RCC 7860 (cell line): ENCODE results near the gene PPARA.
"Not testable (repeated sequence)": the region's sequence is repeated elsewhere in the genome, so short reads cannot be mapped to it uniquely, and the experiment has no call there.

Source experiments
- DNase-seq: peaks from one replicate; pipeline ENCODE4 v3.0.0-alpha.2; 2015; ENCODE audit warnings: low spot score
- FAIRE-seq: peaks from 2 replicates; lab custom pipeline; 2012; peaks lifted over from hg19 to GRCh38; lab: Jason Lieb, UNC

Gene PPARA

DNA sequence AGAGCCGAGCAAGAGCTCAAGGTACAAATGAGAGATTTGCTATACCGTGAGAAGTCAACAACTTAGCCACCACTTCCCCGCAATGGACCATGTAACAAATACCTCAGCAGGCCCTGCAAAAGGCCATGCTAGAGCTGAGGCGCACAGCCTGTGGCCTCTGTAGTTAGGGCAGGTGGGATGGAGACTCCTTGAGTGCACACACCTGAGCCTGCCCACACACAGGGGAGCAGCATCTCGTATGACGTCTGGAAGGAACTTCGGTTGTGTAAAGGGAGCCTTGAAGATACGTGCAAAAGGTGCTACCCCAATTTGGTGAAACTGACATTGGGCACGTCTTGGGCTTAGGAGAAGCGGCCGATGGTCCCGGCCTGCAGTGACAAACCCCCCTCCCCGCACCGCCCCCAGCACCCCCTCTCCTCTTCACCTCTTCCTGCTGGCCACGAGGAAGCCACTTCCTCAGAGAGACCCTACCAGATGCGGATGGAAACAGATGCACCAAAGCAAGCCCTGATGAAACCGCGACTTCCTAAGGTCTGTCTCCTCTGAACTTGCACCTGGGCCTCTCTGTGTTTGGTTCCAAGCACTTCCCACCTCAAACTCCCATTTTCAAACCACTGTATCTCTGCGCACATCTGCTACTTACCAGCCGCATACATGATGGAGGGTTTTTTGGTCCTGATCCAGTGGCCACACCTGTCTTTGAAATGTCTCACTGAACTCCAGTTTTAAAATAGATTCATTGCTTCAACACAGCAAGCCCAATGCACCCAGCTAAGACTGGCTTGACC, 89.1 kb downstream of the PPARA start:
- DNase-seq (no peak), FAIRE-seq (no peak)

DNA sequence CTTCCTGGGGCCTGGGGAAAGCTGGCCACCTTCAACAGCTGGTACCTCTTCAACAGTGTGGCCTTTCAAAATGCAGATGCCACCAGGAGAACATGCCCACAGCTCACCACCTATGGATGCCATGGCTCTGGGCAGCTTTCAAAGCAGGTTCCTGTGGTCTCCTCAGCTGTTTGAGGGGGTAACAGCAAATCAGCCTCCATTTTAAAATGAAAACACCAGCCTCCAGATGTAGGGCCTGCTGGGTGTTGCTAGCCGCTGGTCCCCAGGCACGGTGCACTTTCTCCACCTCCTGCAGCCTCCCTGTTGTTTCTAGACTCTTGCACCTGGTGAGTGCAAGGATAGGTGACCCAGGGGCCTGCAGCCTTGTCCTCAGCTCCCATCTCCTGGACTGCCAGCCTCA, 89.7 kb downstream of the PPARA start:
- FAIRE-seq (no peak), DNase-seq (no peak)

GRCh38 chr22:46240506-46240905, 90.2 kb downstream of the PPARA start:
- FAIRE-seq (no peak), DNase-seq (no peak)

GRCh38 chr22:46240907-46241306, 90.6 kb downstream of the PPARA start:
- DNase-seq: no peak
- FAIRE-seq: no peak

GRCh38 chr22:46241396-46242007, 91.2 kb downstream of the PPARA start:
- no peak for FAIRE-seq
- no peak for DNase-seq

DNA sequence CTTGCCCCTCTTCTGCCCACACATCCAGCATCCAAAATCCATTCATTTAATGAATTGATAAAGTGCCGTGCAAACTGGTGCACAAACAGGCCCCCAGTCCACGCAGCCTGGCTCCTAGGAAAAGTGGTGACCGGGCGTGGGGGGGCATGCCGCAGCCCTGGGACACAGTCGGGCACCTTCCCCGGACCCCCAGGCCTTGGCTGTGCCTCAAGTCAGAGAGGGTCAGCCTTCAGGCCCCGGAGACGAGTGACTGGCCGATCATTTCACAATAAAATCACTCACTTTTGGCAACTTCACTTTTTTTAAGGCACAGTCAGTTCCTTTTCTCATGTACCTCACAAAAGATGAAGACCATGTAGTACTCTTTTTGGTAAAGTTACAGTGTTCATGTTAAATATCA, 91.8 kb downstream of the PPARA start:
- FAIRE-seq (no peak), DNase-seq (no peak)

DNA sequence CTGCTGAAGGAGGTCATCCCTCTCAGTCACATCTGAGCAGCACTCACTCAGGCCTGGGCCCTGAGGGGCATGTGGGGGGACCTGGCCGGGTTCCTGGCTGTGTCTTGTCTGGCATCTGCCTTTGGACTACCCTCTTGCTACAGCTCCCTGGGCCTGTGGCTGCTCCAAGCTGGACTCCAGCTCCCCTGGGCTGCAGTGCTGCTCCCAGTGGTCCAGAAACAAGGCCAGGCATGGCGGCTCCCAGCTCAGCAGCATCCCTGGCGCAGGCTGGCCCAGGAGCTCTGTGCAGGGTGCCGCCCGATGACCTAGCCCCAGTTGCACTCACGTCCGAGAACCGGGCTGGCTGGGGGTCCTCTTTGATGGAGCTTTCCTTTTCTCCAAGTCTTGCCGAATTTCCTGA, 94.4 kb downstream of the PPARA start:
- DNase-seq (no peak), FAIRE-seq (no peak)

GRCh38 chr22:46245511-46245910, 95.2 kb downstream of the PPARA start:
- FAIRE-seq: no peak
- no peak for DNase-seq

GRCh38 chr22:46246178-46246577, 95.9 kb downstream of the PPARA start:
- DNase-seq (no peak), FAIRE-seq (no peak)

DNA sequence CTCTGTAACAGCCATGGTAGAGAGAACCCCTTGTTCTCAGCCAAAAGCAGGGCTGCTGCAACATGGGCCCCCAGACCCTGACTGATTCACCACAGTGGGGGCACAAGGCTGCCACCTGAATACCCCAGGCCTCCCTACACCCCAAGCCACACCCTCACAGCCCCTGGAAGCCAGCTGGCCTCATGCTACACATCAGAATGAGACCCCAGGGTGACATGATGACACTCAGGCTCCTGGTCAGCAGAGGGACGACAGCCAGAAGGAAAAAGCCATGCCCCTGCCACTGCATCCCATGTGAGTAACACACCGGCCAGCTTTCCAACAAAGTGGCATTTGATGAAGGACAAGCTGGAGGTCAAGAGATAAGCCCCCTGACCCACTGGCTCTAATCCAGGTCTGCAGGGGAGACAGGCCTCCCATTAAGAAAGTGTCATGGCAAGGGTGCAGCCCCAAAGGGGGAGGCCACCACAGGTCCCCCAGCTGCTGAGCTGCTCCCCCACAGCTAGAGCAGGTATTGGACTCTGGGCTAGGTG, 97.2 kb downstream of the PPARA start:
- no peak for FAIRE-seq
- no peak for DNase-seq

GRCh38 chr22:46250035-46250782, 99.9 kb downstream of the PPARA start, which contains the start of gene CDPF1:
TSS of gene CDPF1 (minus strand) at chr22:46250293. CDS start at chr22:46248284, 2,009 bp downstream.
- FAIRE-seq: no peak

DNA sequence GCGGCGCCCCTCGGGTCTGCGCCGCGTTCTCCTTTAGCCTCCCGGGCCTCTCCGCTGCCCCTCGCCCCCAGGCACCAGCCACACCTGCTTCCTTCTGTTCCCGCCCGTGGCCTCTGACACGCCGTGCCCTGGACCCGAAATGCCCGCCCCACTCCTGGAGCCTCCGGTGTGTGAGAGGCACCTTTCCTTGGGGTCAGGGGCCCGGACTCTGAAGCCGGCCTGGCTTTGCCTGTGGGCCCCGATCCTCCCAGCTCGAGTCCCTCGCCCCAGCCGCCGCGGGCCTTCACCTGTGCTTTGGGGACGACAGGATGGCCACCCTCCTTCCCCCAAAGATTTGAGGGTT, 100.4 kb downstream of the PPARA start:
- DNase-seq (no peak), FAIRE-seq (no peak)

More at GRCh38 chr22:46250035-46250782, 99.9 kb downstream of the PPARA start, which contains the start of gene CDPF1:
- peak; percentile 68 for DNase-seq

DNA sequence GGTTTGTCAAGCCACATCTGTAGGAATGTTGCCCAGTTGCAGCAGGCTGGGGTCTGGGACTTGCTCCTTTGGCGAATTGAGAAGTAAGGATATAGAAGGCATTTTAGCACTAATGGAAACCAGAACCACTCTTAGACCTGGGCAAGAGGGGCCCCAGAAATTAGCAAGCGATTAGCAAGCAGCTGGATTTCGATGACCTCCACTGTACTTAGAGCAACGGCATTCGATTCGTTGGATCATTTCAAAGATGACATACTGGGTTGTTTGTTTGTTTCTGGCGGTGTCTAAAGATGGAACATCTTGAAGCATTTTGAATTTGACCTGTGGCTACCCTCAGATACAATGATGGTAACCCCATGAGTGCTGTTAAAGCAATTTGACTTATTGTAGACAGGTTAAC, 100.9 kb downstream of the PPARA start:
- FAIRE-seq: no peak
- no peak for DNase-seq

GRCh38 chr22:46251816-46252380, 101.6 kb downstream of the PPARA start:
- DNase-seq (no peak), FAIRE-seq (no peak)

DNA sequence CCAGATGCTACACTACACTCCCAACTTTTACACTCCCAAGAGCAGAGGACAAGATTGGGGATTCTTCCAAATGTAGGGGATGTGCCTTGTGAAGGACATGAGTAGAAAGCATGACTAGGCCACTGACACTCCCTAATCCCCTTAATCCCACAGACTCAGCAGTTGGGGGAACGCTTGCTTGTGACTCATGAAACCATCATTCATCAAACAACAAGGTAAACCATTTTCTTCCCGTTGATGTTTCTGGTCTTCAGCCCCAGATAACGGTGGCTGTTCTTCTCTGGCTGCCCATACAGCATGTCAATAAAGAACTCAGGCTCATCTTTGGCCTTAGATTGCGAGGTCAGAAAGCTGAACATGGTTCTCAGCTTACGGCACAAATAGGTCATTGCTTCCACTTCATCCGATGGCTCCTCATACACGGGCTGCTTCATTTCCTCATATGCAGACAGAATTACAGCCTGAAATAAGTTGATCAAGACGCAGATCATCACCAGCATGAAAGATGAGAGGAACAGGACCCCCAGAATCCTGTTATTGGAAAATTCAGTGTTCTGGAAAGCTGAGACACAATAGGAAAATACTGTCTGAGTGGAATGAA, 106.1 kb downstream of the PPARA start:
- FAIRE-seq (peak; percentile 45), DNase-seq (peak; percentile 45)

DNA sequence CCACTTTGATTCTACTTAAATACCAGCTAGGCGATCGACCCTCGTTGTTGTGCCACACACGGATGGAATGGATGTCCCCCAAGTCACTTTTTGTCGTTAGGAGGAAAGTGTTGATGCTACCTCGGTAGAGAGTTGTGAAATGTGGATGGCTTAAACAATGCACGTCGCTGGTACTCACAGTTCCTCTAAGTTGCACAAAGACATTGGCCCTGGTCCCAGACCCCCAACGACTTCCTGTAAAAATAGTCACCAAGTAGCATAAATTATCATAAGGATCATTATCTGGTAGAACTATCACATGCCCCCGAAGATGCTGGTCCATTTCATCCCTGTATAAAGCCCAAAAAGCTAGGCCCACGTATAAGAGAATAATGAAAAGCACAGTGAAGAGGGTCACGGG, 109.0 kb downstream of the PPARA start:
- no peak for DNase-seq
- no peak for FAIRE-seq

GRCh38 chr22:46260038-46260437, 109.7 kb downstream of the PPARA start:
- DNase-seq: no peak
- no peak for FAIRE-seq

DNA sequence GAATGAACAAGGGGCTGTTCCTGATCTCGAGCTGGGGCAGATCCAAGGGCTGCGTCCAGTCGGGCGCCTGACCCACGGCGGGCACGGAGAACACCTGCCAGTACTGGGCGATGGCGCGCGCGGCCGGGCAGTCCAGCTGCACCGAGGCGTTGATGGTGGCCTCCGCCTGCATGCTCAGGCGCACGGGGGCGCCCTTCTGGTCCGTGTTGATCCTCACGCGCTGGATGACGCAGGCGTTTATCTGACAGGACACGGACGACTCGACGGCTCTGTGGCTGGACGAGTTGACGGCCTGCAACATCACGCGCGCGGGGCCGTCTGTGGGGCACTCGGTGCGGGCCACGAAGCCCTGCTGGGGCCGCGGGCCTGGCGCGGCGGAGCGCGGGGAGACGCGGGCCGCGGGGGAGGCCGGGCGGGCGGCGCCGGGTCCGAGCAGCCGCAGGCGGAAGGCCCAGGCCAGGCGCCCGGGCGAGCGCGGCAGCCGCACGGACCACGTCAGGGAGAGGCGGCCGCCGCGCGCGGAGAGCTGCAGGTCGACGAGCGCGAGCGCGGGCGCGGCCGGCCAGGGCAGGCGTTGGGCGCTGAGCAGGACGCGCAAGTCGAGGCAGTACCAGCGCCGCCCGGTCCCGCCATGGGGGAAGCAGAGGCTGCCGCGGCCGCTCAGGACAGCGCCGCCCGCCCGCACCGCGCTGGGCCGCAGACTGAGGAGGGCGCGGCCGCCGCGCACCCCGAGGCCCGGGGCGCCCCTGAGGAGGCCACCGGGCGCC, 112.3 kb downstream of the PPARA start:
- DNase-seq (no peak), FAIRE-seq (no peak)

DNA sequence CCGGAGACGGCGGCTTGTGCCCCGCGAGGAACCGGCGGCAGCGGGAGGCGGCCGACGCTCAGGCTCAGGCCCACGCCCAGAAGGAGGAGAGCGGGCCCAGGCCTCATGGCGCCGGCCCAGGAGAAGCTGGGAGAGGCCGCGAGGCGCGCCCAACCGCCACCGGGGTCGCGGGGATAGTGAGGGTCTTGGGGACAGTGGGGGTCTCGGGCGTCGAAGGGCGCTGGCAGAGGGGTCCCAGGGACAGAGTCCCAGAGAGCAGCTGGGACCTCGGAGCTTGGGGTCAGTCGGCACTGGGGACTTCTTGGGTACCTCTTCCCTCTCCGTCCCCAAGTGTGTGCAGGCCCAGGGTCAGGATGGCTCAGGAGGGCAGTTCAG, 112.9 kb downstream of the PPARA start, which contains the start of gene PKDREJ:
TSS of gene PKDREJ (minus strand) at position 128 of the 375 bp plus-strand sequence. CDS start at position 107, 21 bp downstream.
- FAIRE-seq: no peak

GRCh38 chr22:46264520-46264919, 114.2 kb downstream of the PPARA start:
- not testable (repeated sequence) for DNase-seq, FAIRE-seq

More for the DNA sequence above, 112.9 kb downstream of the PPARA start, which contains the start of gene PKDREJ:
- DNase-seq: no peak
